Activated CD8-positive, alpha-beta T cell treated with anti-CD3 and anti-CD28 coated beads, Interleukin-2, amount 10 ng/mL, durations not matched to agents 7 days and 5 days (primary cell): ENCODE measurements around the gene FANCI. TPM values are rescaled to one million over a fixed set of nuclear protein-coding genes. Genes with fewer than 3 reads are reported as not detected.

ENCODE experiments used
- ATAC-seq: fragments of 150-1000 bp; cut with Tn5 transposase; one replicate; pipeline ENCODE4 v1.10.0; 2021; ENCODE audit warnings: moderate library complexity
- CTCF ChIA-PET: fragments of 350-600 bp; sonication (Branson Sonifier 250); formaldehyde crosslinking; loops from one replicate; lab custom pipeline; 2021; ENCODE audit warnings: antibody characterized with exemption; lab: Charles Lee
- POLR2A ChIA-PET: fragments of 350-600 bp; sonication (Branson Sonifier 250); formaldehyde crosslinking; loops from one replicate; lab custom pipeline; 2021; ENCODE audit warnings: antibody characterized with exemption; lab: Charles Lee
- DNase-seq: peaks from one replicate; pipeline ENCODE4 v3.0.0-alpha.2; 2020
- H3K27ac Mint-ChIP-seq: one replicate; pipeline ENCODE4 v1.8.0; 2021; ENCODE audit warnings: mild to moderate bottlenecking, mixed read lengths
- H3K27me3 Mint-ChIP-seq: one replicate; pipeline ENCODE4 v1.8.0; 2021; ENCODE audit warnings: low read depth, mixed read lengths
- H3K36me3 Mint-ChIP-seq: one replicate; pipeline ENCODE4 v1.8.0; 2021; ENCODE audit warnings: low read depth, mixed read lengths
- H3K4me1 Mint-ChIP-seq: one replicate; pipeline ENCODE4 v1.8.0; 2021; ENCODE audit warnings: low read depth, mixed read lengths
- H3K4me3 Mint-ChIP-seq: one replicate; pipeline ENCODE4 v1.8.0; 2021; ENCODE audit warnings: mild to moderate bottlenecking, mixed read lengths
- H3K9me3 Mint-ChIP-seq: one replicate; pipeline ENCODE4 v1.8.0; 2022; ENCODE audit warnings: mixed read lengths; ENCODE audit not compliant: insufficient read depth
- total RNA-seq, 2 experiments: library from RNA; stranded (reverse); gene quantifications; one replicate each; pipeline ENCODE4 v1.2.3, GENCODE V29; 2021

Gene FANCI
- total RNA-seq, 2 experiments from 2014 or later = 203 to 213 TPM

- no peak overlapping the region for H3K27ac Mint-ChIP-seq
- no peak for DNase-seq
- H3K4me3 Mint-ChIP-seq = no peak overlapping the region
- no peaks in the 10 kb centered on the region for H3K9me3 Mint-ChIP-seq
- no peak for ATAC-seq
- no peaks in the 10 kb centered on the region for H3K36me3 Mint-ChIP-seq
- H3K27me3 Mint-ChIP-seq = peaks cover 18% of the 10 kb centered on the region
- CTCF ChIA-PET = interaction anchor here (3.3 kb wide), 1 partner anchor 12 kb away, joined by 20 read pairs; no protein-coding TSS in a partner anchor
- POLR2A ChIA-PET = interaction anchor here (1.4 kb wide), 1 partner anchor 26 kb away, joined by 4 read pairs; no protein-coding TSS in a partner anchor
- H3K4me1 Mint-ChIP-seq = no peaks in the 10 kb centered on the region
Measured at GRCh38 chr15:89346516-89347231, 102.9 kb downstream of the FANCI start.

- ChIA-PET POLR2A (no interaction called here), CTCF (interaction anchor here (0.6 kb wide), 1 partner anchor 10 kb away, joined by 3 read pairs; no protein-coding TSS in a partner anchor)
- Mint-ChIP-seq H3K9me3 (no peaks in the 10 kb centered on the region), H3K27me3 (peaks cover 30% of the 10 kb centered on the region), H3K27ac (no peak overlapping the region), H3K4me3 (no peak overlapping the region), H3K4me1 (no peaks in the 10 kb centered on the region), H3K36me3 (no peaks in the 10 kb centered on the region)
- DNase-seq = no peak
- ATAC-seq = no peak
Measured at GRCh38 chr15:89349206-89349558, 105.4 kb downstream of the FANCI start.

GRCh38 chr15:89352476-89352875 lies 108.7 kb downstream of the FANCI start:
- DNase-seq (no peak), ATAC-seq (peak; percentile 39)
- CTCF ChIA-PET = interaction anchor here (1.7 to 10.0 kb wide), 2 partner anchors 67 to 78 kb away, joined by 4 to 163 read pairs; no protein-coding TSS in a partner anchor
- Mint-ChIP-seq H3K36me3 (no peaks in the 10 kb centered on the region), H3K27me3 (peaks cover 40% of the 10 kb centered on the region), H3K4me3 (no peak overlapping the region), H3K27ac (no peak overlapping the region), H3K9me3 (no peaks in the 10 kb centered on the region), H3K4me1 (no peaks in the 10 kb centered on the region)
- POLR2A ChIA-PET = no interaction called here

- no peaks in the 10 kb centered on the region for H3K9me3 Mint-ChIP-seq
- POLR2A ChIA-PET = no interaction called here
- H3K27ac Mint-ChIP-seq = no peak overlapping the region
- ATAC-seq (no peak), DNase-seq (no peak)
- H3K36me3 Mint-ChIP-seq = no peaks in the 10 kb centered on the region
- CTCF ChIA-PET = interaction anchor here (0.7 to 10.0 kb wide), 3 partner anchors 65 to 89 kb away, joined by 3 to 163 read pairs (median 4); no protein-coding TSS in a partner anchor
- peaks cover 45% of the 10 kb centered on the region for H3K27me3 Mint-ChIP-seq
- no peak overlapping the region for H3K4me3 Mint-ChIP-seq
- H3K4me1 Mint-ChIP-seq = peaks cover 4% of the 10 kb centered on the region
Measured at GRCh38 chr15:89353991-89354390, 110.2 kb downstream of the FANCI start.

- Mint-ChIP-seq H3K4me3 (no peak overlapping the region), H3K27me3 (peaks cover 65% of the 10 kb centered on the region), H3K27ac (no peak overlapping the region), H3K36me3 (no peaks in the 10 kb centered on the region), H3K4me1 (peaks cover 12% of the 10 kb centered on the region), H3K9me3 (no peaks in the 10 kb centered on the region)
- POLR2A ChIA-PET = no interaction called here
- CTCF ChIA-PET = interaction anchor here (0.8 to 10.0 kb wide), 17 partner anchors 12 to 150 kb away, joined by 3 to 163 read pairs (median 17); partner anchors contain the start of gene POLG
- peak; percentile 37 for DNase-seq
- no peak for ATAC-seq
Measured at GRCh38 chr15:89356634-89357298, 113.0 kb downstream of the FANCI start.

- H3K36me3 Mint-ChIP-seq = no peaks in the 10 kb centered on the region
- H3K27me3 Mint-ChIP-seq = peaks cover 69% of the 10 kb centered on the region
- no peaks in the 10 kb centered on the region for H3K9me3 Mint-ChIP-seq
- DNase-seq (no peak), ATAC-seq (peak; percentile 4)
- CTCF ChIA-PET = interaction anchor here (0.7 to 10.0 kb wide), 50 partner anchors 8 to 342 kb away, joined by 3 to 163 read pairs (median 6); partner anchors contain the start of gene POLG
- peak overlapping the region; percentile 80 for H3K4me3 Mint-ChIP-seq
- peaks cover 12% of the 10 kb centered on the region for H3K4me1 Mint-ChIP-seq
- POLR2A ChIA-PET = interaction anchor here (0.7 kb wide), 1 partner anchor 23 kb away, joined by 3 read pairs; no protein-coding TSS in a partner anchor
- H3K27ac Mint-ChIP-seq = no peak overlapping the region
Measured at GRCh38 chr15:89358435-89358754, 114.6 kb downstream of the FANCI start.

GRCh38 chr15:89358755-89359439 lies 115.1 kb downstream of the FANCI start:
- CTCF ChIA-PET = interaction anchor here (0.7 to 10.0 kb wide), 51 partner anchors 8 to 341 kb away, joined by 3 to 163 read pairs (median 5); partner anchors contain the start of gene POLG
- ATAC-seq (peak; percentile 94), DNase-seq (peak; percentile 87)
- Mint-ChIP-seq H3K4me1 (peaks cover 12% of the 10 kb centered on the region), H3K4me3 (peak overlapping the region; percentile 80), H3K36me3 (no peaks in the 10 kb centered on the region), H3K27ac (no peak overlapping the region), H3K27me3 (peaks cover 70% of the 10 kb centered on the region), H3K9me3 (no peaks in the 10 kb centered on the region)
- POLR2A ChIA-PET = interaction anchor here (0.7 to 0.8 kb wide), 2 partner anchors 19 to 24 kb away, joined by 3 read pairs; no protein-coding TSS in a partner anchor

GRCh38 chr15:89359471-89360293 lies 115.9 kb downstream of the FANCI start:
- CTCF ChIA-PET = interaction anchor here (0.6 to 10.0 kb wide), 37 partner anchors 7 to 484 kb away, joined by 3 to 163 read pairs (median 8); partner anchors contain the start of gene POLG
- POLR2A ChIA-PET = interaction anchor here (0.8 kb wide), 1 partner anchor 19 kb away, joined by 3 read pairs; no protein-coding TSS in a partner anchor
- H3K4me3 Mint-ChIP-seq = peak overlapping the region; percentile 34

GRCh38 chr15:89360294-89360971 lies 116.7 kb downstream of the FANCI start:
- no peak overlapping the region for H3K4me3 Mint-ChIP-seq
- H3K27ac Mint-ChIP-seq = no peak overlapping the region
- no peaks in the 10 kb centered on the region for H3K36me3 Mint-ChIP-seq
- no peak for ATAC-seq
- peaks cover 12% of the 10 kb centered on the region for H3K4me1 Mint-ChIP-seq
- DNase-seq = no peak
- H3K27me3 Mint-ChIP-seq = peaks cover 78% of the 10 kb centered on the region
- no peaks in the 10 kb centered on the region for H3K9me3 Mint-ChIP-seq
- ChIA-PET CTCF (interaction anchor here (0.6 to 10.0 kb wide), 14 partner anchors 9 to 483 kb away, joined by 3 to 163 read pairs (median 33); partner anchors contain the start of gene POLG), POLR2A (no interaction called here)

More at GRCh38 chr15:89359471-89360293, 115.9 kb downstream of the FANCI start:
- DNase-seq (no peak), ATAC-seq (no peak)
- Mint-ChIP-seq H3K36me3 (no peaks in the 10 kb centered on the region), H3K9me3 (no peaks in the 10 kb centered on the region), H3K27me3 (peaks cover 73% of the 10 kb centered on the region), H3K27ac (no peak overlapping the region), H3K4me1 (peaks cover 12% of the 10 kb centered on the region)

- Mint-ChIP-seq H3K27ac (no peak overlapping the region), H3K36me3 (no peaks in the 10 kb centered on the region), H3K9me3 (no peaks in the 10 kb centered on the region), H3K4me3 (no peak overlapping the region), H3K27me3 (peaks cover 83% of the 10 kb centered on the region), H3K4me1 (peaks cover 12% of the 10 kb centered on the region)
- peak; percentile 70 for DNase-seq
- CTCF ChIA-PET = interaction anchor here (1.7 to 10.0 kb wide), 5 partner anchors 15 to 111 kb away, joined by 6 to 163 read pairs (median 126); no protein-coding TSS in a partner anchor
- ATAC-seq = no peak
- POLR2A ChIA-PET = no interaction called here
Measured at GRCh38 chr15:89361451-89362202, 117.8 kb downstream of the FANCI start.
